Lower leg skin (tissue), 3 donors: Measurements from ENCODE around the gene MVP.

Source experiments
- POLR2A ChIP-seq, 2 donors: fragments of 450-650 bp; IDR thresholded peaks; one replicate each; pipeline ENCODE4 v1.6.1; 2016 to 2017; ENCODE audit warnings: antibody characterized with exemption in 2 of 2, mild to moderate bottlenecking in 1 of 2, moderate library complexity in 1 of 2
- TF ChIP-seq, protein P1 (sequence below), 3 donors: fragments of 450-650 bp; IDR thresholded peaks; one replicate each; pipeline ENCODE4 v1.5.1; 2016; ENCODE audit warnings: antibody characterized with exemption in 3 of 3, mild to moderate bottlenecking in 3 of 3, moderate library complexity in 2 of 3

- TF ChIP-seq, protein P1, sequence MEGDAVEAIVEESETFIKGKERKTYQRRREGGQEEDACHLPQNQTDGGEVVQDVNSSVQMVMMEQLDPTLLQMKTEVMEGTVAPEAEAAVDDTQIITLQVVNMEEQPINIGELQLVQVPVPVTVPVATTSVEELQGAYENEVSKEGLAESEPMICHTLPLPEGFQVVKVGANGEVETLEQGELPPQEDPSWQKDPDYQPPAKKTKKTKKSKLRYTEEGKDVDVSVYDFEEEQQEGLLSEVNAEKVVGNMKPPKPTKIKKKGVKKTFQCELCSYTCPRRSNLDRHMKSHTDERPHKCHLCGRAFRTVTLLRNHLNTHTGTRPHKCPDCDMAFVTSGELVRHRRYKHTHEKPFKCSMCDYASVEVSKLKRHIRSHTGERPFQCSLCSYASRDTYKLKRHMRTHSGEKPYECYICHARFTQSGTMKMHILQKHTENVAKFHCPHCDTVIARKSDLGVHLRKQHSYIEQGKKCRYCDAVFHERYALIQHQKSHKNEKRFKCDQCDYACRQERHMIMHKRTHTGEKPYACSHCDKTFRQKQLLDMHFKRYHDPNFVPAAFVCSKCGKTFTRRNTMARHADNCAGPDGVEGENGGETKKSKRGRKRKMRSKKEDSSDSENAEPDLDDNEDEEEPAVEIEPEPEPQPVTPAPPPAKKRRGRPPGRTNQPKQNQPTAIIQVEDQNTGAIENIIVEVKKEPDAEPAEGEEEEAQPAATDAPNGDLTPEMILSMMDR (IDR thresholded peaks at IDR 0.05) = no peak
- TF ChIP-seq POLR2A (IDR thresholded peaks at IDR 0.05) = no peak
Measured at GRCh38 chr16:29774730-29775129, 45.5 kb upstream of the MVP start.
